GM18511 (cell line): Measurements from ENCODE around the gene ABCB10.
"Not testable (repeated sequence)": the region's sequence is repeated elsewhere in the genome, so short reads cannot be mapped to it uniquely, and the experiment has no call there.

ENCODE experiments used
- ATAC-seq: cut with Tn5 transposase; IDR thresholded peaks from one replicate; pipeline ENCODE4 v1.9.1; 2021; ENCODE audit warnings: mild to moderate bottlenecking, moderate library complexity; ENCODE audit not compliant: unreplicated experiment

Gene ABCB10

GRCh38 chr1:229539863-229540506 is 18.5 kb downstream of the ABCB10 start:
- ATAC-seq: no peak

- no peak for ATAC-seq
Observed at GRCh38 chr1:229538945-229539344, 19.6 kb downstream of the ABCB10 start.

DNA sequence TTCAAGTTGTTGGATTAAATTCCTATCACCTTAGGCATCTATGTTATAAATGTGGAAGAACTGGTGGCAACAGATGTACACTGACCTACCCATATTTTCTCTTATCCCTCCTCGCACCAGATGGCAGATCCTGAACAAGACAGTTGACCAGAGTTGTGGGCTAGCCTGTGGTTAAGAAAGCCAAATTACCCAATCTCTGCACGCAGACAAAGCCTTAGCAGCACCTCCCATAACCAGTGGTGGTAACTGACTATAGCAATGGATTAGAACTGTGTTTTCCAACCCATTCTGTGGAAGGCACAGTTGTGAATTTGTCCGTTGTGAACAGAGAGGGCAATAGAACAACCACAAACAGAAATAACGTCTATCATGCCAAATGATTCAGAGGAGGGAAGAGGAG is 20.6 kb downstream of the ABCB10 start:
- no peak for ATAC-seq

- no peak for ATAC-seq
Observed at GRCh38 chr1:229536982-229537381, 21.5 kb downstream of the ABCB10 start.

GRCh38 chr1:229535230-229535629 is 23.3 kb downstream of the ABCB10 start:
- no peak for ATAC-seq

DNA sequence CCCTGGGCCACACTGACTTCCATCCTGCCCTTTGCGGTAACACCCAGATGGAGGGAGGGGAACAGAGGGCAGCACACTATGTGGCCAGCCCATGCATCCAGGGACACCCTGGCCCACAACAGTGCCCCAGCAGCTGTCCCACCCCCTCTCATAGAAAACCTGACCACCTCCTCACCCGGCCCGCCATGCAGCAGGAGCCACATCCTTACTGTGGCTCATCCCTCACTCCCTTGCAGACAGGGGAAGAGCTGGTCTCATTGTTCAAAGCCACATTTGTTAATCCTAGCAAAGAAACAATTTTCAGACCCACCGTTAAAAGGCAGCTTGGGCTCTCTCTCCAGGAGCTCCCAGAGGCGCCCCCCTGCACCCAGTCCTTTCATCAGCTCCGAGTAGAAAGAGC is 27.2 kb downstream of the ABCB10 start:
- no peak for ATAC-seq

DNA sequence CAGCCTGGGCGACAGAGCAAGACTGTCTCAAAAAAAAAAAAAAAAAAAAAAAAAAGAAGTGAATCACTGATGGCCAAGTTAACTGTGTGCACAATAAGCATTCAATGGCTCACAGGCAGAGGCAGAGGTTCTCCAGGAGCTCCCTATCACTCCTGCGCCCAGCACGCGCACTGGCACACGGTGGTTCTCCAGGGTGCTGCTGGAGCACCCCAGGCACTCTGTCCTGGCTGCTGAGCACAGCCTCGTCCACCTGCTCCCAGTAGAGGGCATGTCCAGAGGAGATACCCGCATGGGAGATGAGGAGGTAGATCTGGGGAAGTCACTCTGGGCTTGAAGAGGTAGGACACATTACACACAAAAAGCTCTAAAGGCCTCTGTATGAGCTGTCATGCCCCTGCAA is 28.9 kb downstream of the ABCB10 start:
- ATAC-seq: no peak

DNA sequence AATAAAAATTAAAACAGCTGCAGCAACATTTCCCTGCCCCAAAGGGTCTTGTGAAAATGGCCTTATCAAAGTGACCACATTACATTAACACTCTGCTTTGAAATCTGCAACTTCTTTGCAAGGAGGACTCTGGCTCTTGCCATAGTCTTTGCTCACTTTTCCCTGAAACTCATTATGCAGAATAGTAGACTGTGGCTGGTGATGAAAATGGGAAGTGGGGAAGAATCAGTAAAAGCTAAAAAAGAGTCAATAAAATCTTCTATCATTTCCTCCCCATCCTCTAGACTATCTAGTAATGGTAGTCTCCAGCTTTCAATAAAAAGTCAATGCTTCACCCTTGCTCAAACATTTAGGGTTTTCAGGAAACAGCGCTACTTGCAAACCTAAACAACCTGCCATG is 31.8 kb downstream of the ABCB10 start:
- ATAC-seq: no peak

- ATAC-seq: no peak
Observed at GRCh38 chr1:229523052-229523451, 35.5 kb downstream of the ABCB10 start.

DNA sequence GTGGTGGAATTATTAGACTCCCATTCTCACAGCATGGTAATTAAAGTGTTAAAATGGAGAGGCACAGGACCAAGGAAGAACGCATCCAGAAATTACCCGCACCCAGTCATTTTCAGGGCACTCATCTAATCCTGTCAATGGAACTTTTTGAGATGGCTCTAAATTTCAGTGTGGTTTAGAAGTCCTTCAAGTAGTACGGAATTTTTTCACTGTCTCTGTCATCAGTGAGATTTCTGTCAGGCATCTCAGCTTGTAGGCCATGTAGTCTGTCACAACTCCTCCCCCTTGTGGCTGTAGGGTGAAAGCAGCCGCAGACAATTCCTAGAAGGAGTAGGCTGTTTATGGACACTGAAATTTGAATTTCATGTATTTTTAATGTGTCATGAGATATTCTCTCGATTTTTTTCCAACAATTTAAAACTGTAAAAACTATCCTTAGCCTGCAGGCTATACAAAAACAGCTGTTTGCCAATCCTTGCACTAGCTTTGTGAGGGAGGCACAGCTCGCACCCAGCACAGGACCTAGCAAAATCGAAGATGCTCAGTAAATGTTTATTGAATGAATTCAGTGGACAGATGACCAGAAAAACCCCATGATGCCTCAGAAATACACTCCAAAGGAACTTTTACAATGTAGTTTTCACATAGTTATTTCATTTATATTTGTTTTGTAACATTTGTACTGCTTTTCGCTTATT is 43.8 kb downstream of the ABCB10 start:
- peak; percentile 72 for ATAC-seq

DNA sequence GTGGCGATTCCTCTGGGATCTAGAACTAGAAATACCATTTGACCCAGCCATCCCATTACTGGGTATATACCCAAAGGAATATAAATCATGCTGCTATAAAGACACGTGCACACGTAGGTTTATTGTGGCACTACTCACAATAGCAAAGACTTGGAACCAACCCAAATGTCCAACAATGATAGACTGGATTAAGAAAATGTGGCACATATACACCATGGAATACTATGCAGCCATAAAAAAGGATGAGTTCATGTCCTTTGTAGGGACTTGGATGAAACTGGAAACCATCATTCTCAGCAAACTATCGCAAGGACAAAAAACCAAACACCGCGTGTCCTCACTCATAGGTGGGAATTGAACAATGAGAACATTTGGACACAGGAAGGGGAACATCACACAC is 46.9 kb downstream of the ABCB10 start:
- not testable (repeated sequence) for ATAC-seq

GRCh38 chr1:229511201-229511600 is 47.3 kb downstream of the ABCB10 start:
- ATAC-seq: not testable (repeated sequence)

DNA sequence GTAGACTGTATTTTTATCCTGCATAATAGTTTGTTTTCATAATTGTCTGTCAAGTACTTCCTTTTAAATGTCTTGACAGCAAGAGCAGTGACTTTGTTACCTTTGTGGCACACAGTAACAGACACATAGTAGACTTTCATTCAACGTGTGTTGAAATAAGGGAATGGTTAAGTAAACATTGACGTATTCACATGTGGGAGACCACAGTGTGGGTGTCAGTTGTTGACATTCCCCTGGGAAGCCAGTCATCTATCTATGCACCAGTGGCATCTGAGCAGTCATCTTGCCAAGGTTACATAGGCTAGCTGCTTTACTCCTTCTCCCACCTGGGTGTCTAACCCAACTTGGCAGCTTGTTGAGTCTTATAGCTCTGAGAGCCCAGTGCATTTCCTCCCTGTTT is 48.9 kb downstream of the ABCB10 start:
- ATAC-seq: no peak

GRCh38 chr1:229508823-229509337 is 49.6 kb downstream of the ABCB10 start:
- no peak for ATAC-seq

DNA sequence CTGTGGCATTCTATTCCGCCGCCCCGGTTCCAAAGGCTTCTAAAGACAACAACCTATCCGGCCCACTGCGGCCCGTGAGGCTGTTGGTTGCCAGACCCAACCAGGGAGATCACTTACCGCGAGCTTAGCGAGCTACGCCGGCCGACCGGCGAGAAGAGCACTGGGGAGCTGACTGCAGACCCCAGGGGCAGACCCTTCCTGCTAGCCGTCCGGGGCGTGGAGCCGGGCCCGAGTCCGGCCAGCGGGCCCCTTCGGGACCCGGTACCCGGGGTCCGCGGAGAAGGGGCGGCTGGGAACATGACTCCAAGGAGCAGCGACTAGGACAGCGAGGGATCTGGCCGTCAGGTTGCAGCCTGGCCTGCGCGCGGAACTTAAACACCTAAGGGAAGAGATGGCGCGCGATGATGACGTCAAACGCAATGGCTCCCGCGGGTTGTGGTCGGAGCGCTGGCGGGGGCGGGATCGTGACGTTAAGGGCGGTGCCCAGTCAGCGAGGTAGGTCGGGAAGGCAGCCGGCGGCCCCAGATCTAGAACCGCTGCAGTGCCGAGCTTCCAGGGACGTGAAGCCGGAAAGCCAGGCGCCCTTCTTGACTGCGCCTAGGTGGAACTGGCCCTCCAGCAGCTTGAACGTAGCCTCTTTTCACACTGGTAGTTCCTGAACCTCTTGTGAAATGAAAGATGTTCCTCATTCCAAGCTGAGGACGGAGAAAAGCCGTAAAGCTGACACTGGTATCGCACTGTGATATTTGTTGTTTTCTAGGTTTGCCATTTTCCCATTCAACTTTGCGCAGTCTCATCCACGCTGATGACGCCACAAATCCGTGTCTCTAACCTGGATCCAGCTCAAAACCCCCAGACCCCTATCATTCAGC is 50.3 kb downstream of the ABCB10 start, which contains the start of gene NUP133:
Gene NUP133, minus strand, starts transcription at position 391 of the 872 bp plus-strand sequence. Its CDS starts 92 bp downstream, at position 299.
- ATAC-seq: peak; percentile 94

- ATAC-seq: peak; percentile 9
Observed at GRCh38 chr1:229507502-229507901, 51.0 kb downstream of the ABCB10 start.

- ATAC-seq: no peak
Observed at GRCh38 chr1:229506633-229507032, 51.9 kb downstream of the ABCB10 start.

DNA sequence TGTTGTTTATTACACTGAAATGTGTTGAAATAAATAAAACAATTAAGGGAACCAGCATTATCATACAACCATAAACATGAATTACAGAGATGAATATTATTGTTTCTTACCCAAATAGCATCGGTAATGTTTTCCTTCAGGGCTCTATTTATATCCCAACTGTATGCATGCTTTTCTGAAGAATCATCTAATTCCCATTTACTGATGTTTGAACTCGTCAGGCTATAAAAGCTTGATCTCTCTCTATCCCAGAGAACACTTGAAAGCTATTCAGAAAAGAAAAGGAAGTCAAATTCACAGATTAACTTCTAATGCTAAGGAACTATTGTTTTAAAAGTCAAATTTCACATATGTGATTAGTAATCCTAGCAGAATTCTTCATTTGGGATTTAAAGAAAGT is 62.7 kb downstream of the ABCB10 start:
- ATAC-seq: no peak

DNA sequence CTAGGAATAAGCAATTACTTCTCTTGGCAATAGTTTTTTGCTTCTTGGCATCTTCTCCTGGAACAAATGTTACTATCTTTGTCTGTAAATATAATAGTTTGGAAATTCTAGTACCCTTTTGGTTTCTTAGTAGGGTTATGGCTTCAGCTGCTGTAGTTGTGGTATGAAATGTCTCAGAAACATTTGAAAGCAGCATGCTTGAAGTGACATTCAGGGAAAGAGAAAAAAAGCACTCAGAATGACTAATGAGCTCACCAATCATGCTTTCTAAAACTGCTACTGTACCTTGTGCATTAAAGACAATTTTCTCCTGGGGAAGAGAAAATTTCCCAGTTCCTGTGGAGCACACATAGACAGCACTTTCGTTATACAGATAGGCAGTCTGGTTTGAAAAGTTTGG is 71.3 kb downstream of the ABCB10 start:
- ATAC-seq: no peak

DNA sequence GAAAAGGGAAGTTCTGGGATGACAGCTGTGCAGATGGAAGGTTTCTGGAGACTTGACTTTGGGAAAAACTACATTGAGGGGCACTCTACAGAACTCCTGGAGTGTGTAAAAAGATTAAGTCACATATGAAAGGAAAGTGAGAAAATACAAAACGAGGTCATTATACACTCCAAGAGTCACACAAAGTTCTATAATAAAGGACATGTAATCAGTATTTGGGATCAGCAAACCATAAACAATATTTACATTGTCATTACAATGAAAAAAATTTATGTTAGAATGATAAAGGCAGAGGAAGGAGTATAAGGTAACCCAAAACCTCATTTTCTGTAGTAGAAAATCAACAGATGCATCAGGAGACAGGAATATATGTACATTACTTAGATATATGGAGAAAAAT is 73.2 kb downstream of the ABCB10 start:
- no peak for ATAC-seq

DNA sequence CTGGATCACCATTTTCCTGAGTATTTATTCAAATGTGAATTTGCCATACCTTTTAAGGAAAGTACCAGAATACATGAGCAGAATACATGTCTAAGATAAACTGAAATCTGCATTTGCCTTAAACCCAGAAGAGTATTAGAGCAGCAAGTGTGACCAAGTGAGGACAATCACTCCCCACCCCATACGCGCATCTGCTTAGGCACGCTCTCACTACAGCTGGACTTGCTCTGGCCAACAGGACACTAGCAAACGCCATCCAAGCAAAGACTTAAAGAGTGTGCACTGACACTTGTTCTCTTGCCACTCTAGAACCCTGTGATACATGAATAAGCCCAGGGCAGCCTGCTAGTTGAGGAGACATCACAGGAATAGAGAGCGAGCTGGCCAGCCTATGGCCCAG is 76.0 kb downstream of the ABCB10 start:
- no peak for ATAC-seq
